Testis (tissue), 3 donors: Measurements from ENCODE around the gene DDHD1. TPM values are rescaled to one million over a fixed set of nuclear protein-coding genes. Genes with fewer than 3 reads are reported as not detected.

Experiments
- DNase-seq: peaks from one replicate; pipeline ENCODE4 v3.0.0-alpha.2; 2019
- H3K27ac ChIP-seq, 2 donors: fragments of 200-600 bp; sonication (generic); one replicate each; pipeline ENCODE4 v1.5.1; 2019
- H3K27me3 ChIP-seq: fragments of 200-600 bp; sonication (generic); one replicate; pipeline ENCODE4 v1.5.1; 2019
- H3K36me3 ChIP-seq: fragments of 200-600 bp; sonication (generic); one replicate; pipeline ENCODE4 v1.5.1; 2017; ENCODE audit warnings: low read depth; ENCODE audit errors: missing control alignments
- H3K4me1 ChIP-seq: fragments of 200-600 bp; sonication (generic); one replicate; pipeline ENCODE4 v1.5.1; 2019
- H3K4me3 ChIP-seq, 2 donors: fragments of 200-600 bp; sonication (generic); one replicate each; pipeline ENCODE4 v1.5.1; 2017 to 2019
- H3K9me3 ChIP-seq: fragments of 200-600 bp; sonication (generic); one replicate; pipeline ENCODE4 v1.5.1; 2017
- POLR2A ChIP-seq: fragments of 450-650 bp; IDR thresholded peaks from one replicate; pipeline ENCODE4 v1.6.1; 2017; ENCODE audit warnings: antibody characterized with exemption, mild to moderate bottlenecking, moderate library complexity
- WGBS, 2 donors: methylation state at CpG; one replicate each; pipeline ENCODE4 v1.1.5; 2018; 5-methylcytosine and 5-hydroxymethylcytosine counted together
- intact Hi-C: fragments of 100-400 bp; cut with DNase I; formaldehyde crosslinking; loops from one replicate; pipeline ENCODE4 v1.15.1; 2023; ENCODE audit warnings: low total_unique reads
- polyA plus RNA-seq: library from polyadenylated mRNA; stranded (reverse); fragments of 350-450 nt; fragmentation: Illumina TruSeq; extraction: RNeasy Lipid Tissue Mini Kit (QIAGEN cat#74804); gene quantifications from one replicate; pipeline ENCODE4 v1.2.3, GENCODE V29; 2014; ENCODE audit warnings: low read depth, low replicate concordance; ENCODE audit not compliant: insufficient read depth
- total RNA-seq, 2 donors: library from RNA; depleted of rRNA; stranded (reverse); fragments of >200 nt; gene quantifications; one replicate each; pipeline ENCODE4 v1.2.3, GENCODE V29; 2016
- TF ChIP-seq, protein P1 (sequence below), 3 experiments: fragments of 450-650 bp in 2 of 3; fragments of 200-600 bp in 1 of 3; sonication (generic) in 1 of 3; IDR thresholded peaks; one replicate each; pipeline ENCODE4 v1.5.1; 2016 to 2019; ENCODE audit warnings: antibody characterized with exemption in 3 of 3, mild to moderate bottlenecking in 2 of 3, moderate library complexity in 1 of 3

Gene DDHD1
- total and polyA plus RNA-seq, 3 donors from 2014 or later: 41.6 to 76.2 (median 72.7) TPM

DNA sequence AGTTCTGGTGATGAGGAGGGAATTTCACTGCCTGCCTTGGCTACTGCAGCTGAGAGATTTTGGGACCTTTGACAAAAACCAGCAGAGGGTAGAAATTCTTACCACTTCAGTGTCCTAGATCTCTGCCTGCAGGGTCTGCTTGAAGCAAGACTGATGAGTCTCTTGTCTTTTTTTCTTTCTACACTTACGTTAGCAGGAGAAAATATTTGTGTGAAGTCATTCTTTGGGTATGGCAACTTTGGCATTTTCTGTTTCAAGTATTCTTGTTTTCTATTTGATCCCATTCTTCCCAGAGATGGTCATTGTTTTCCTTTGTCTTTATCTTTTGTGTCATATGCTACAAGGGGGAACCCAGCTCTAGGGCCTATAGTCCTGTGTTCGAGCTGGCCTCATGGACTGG, 136.6 kb downstream of the DDHD1 start:
- H3K36me3 ChIP-seq: no peaks in the 10 kb centered on the region
- 86 to 94% methylated on average over 2 of the region's 2 CpGs for WGBS, 2 donors
- DNase-seq: no peak
- H3K27me3 ChIP-seq: no peaks in the 10 kb centered on the region
- no peaks in the 10 kb centered on the region for H3K4me1 ChIP-seq
- no peak overlapping the region for H3K27ac ChIP-seq
- H3K4me3 ChIP-seq: no peak overlapping the region
- TF ChIP-seq, protein P1, sequence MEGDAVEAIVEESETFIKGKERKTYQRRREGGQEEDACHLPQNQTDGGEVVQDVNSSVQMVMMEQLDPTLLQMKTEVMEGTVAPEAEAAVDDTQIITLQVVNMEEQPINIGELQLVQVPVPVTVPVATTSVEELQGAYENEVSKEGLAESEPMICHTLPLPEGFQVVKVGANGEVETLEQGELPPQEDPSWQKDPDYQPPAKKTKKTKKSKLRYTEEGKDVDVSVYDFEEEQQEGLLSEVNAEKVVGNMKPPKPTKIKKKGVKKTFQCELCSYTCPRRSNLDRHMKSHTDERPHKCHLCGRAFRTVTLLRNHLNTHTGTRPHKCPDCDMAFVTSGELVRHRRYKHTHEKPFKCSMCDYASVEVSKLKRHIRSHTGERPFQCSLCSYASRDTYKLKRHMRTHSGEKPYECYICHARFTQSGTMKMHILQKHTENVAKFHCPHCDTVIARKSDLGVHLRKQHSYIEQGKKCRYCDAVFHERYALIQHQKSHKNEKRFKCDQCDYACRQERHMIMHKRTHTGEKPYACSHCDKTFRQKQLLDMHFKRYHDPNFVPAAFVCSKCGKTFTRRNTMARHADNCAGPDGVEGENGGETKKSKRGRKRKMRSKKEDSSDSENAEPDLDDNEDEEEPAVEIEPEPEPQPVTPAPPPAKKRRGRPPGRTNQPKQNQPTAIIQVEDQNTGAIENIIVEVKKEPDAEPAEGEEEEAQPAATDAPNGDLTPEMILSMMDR (IDR thresholded peaks at IDR 0.05): no peak
- TF ChIP-seq POLR2A: no peak
- H3K9me3 ChIP-seq: no peaks in the 10 kb centered on the region
- intact Hi-C loops: no loop called here

DNA sequence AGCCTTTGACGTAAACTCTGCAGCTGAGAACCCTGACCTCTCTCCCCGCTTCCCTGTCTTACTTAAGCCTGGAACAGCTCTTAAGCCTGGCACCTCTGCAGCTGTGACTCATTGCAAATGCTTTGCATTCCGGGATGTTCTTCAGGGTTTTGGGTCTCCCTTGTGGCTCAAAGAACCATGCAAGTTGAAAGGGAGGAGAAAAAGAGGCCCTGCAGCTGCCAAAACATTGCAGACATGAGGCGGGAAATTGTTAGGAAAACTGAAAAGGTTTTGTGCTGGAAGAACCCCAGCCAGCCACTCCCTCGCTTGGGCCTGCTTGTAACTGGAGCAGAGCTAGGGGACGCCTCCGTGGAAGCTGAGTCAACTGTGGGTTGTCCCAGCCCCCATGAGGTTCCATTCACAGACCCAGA, 142.1 kb downstream of the DDHD1 start:
- H3K4me3 ChIP-seq: no peak overlapping the region
- WGBS, 2 donors: 54 to 55% methylated on average over 7 of the region's 7 CpGs
- no peaks in the 10 kb centered on the region for H3K36me3 ChIP-seq
- no peak overlapping the region for H3K27ac ChIP-seq
- TF ChIP-seq POLR2A: no peak
- H3K4me1 ChIP-seq: peaks cover 5% of the 10 kb centered on the region
- H3K27me3 ChIP-seq: no peaks in the 10 kb centered on the region
- no peaks in the 10 kb centered on the region for H3K9me3 ChIP-seq
- intact Hi-C loops: no loop called here
- peak; percentile 81 for DNase-seq

DNA sequence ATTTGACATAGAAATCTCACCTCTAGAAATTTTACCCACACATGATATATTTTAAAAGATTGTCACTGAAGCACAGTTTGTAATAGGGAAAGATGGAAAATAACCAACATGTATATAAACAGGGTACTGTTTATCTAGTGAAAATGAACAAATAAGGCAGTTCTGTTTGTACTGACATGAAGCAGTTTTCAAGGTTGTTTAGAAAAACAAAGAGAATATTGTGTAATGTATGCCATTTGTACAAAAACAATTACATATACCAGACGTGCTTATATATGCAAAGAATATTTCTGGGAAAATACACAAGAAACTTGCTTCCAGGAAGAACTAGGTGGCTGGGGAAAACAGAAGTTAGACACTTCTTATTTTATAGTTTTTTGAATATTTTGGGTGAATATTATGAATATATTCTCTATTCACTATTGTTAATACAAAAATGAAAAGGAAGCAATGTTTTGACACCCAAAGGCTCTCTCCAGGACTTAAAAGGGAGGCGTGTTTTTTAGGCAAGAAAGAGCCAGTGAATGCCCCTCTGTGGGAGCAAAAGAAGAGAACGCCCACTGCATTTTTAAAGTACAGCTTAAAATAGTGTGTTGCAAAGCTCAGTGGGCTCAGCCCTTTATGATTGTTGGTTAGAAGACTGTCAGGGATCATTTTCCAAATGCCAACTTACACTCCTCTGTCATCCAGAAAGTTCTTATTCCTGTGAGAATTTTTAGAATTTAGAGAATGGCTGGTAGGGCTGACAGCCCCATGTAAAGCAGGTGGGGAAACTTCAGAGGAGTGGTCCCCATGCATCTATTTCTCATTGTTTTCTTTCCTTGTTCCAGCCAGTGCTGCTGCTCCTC, 142.7 kb downstream of the DDHD1 start:
- TF ChIP-seq, protein P1 (IDR thresholded peaks at IDR 0.05): no peak
- no peak for TF ChIP-seq POLR2A

DNA sequence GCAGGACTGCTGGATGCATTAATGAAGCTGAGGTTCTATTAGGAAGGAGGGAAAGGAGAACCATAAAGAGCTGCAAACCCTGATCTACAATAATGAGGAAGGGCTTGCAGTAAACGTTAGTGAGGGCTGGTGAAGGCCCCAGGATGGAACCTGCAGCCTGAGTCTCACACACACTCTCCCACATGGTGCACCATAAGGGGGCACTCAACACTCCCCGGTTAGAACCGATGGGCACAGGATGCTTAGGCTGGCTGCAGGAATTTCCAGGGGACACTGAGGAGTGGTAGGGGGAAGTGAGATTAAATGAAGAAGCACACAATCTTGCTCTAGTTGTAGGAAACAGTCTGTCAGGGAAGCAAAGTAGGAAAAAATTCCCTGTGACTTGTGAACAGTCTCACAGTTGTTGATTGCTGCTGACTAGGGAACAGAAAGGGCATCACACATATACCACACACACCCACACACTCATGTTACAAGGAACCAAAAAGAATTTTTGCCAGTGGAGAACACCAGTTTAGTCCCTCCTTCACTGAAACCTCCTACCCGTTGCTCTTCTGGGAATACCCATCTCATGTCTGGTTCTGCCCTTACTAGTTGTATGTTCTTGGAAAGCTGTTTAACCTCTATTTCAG, 146.1 kb downstream of the DDHD1 start:
- no peak overlapping the region for H3K27ac ChIP-seq
- H3K27me3 ChIP-seq: no peaks in the 10 kb centered on the region
- TF ChIP-seq POLR2A: no peak
- TF ChIP-seq, protein P1 (IDR thresholded peaks at IDR 0.05): no peak
- H3K9me3 ChIP-seq: no peaks in the 10 kb centered on the region
- no peak overlapping the region for H3K4me3 ChIP-seq
- no peaks in the 10 kb centered on the region for H3K36me3 ChIP-seq
- no peak for DNase-seq
- peaks cover 5% of the 10 kb centered on the region for H3K4me1 ChIP-seq
- intact Hi-C loops: no loop called here
- 65 to 75% methylated on average over 4 of the region's 4 CpGs for WGBS, 2 donors

More for the DNA sequence above, 142.7 kb downstream of the DDHD1 start:
- intact Hi-C loops: no loop called here
- Histone ChIP-seq H3K27ac (no peak overlapping the region), H3K4me1 (peaks cover 5% of the 10 kb centered on the region), H3K27me3 (no peaks in the 10 kb centered on the region), H3K9me3 (no peaks in the 10 kb centered on the region), H3K36me3 (no peaks in the 10 kb centered on the region), H3K4me3 (no peak overlapping the region)
- DNase-seq: no peak
- 53 to 59% methylated on average over 3 of the region's 3 CpGs for WGBS, 2 donors

DNA sequence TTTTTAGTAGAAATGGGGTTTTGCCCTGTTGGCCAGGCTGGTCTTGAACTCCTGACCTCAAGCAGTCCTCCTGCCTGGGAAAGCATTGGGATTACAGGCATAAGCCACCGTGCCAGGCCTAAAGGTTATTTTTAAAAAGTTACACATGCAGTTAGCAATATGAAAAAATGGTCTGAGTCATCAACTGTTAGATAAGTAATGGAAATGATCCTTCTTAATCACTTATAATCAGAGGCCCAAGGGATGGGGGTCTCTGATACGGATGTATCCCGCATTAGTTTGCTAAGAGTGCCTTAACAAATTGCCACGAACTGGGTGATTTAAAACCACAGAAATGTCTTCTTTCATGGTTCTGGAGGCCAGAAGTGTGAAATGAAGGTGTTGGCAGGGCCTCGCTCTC, 148.1 kb downstream of the DDHD1 start:
- intact Hi-C loops: no loop called here
- WGBS, 2 donors: 90 to 94% methylated on average over 5 of the region's 5 CpGs

More for the DNA sequence above, 148.1 kb downstream of the DDHD1 start:
- no peak for TF ChIP-seq POLR2A
- TF ChIP-seq, protein P1 (IDR thresholded peaks at IDR 0.05): no peak
- Histone ChIP-seq H3K4me3 (no peak overlapping the region), H3K9me3 (no peaks in the 10 kb centered on the region), H3K4me1 (no peaks in the 10 kb centered on the region), H3K36me3 (no peaks in the 10 kb centered on the region), H3K27me3 (no peaks in the 10 kb centered on the region), H3K27ac (no peak overlapping the region)
- no peak for DNase-seq
